ENCODE data around the gene REX1BD. TPM values are rescaled to one million over a fixed set of nuclear protein-coding genes. Genes with fewer than 3 reads are reported as not detected.
"Not testable (repeated sequence)": the region's sequence is repeated elsewhere in the genome, so short reads cannot be mapped to it uniquely, and the experiment has no call there.

REX1BD gene
- total and polyA plus RNA-seq, 4 donors, result 22.9 to 192 (median 50.2) TPM

GRCh38 chr19:18587962-18588610 is 512 bp upstream of the REX1BD start:
- intact Hi-C loops (cut with DNase I), result loop anchor here in 1 of 2 donors (5.0 kb wide), 1 partner anchor 131 kb away; no protein-coding TSS in a partner anchor
- Histone ChIP-seq H3K4me3 (ENCODE audit: low read length in 2 of 2) (peak overlapping the region; percentile 68 to 80), H3K27me3 (ENCODE audit: control insufficient read depth in 1 of 2, insufficient read depth in 2 of 2, low read length in 1 of 2) (no peaks in the 10 kb centered on the region), H3K4me1 (ENCODE audit: control insufficient read depth in 1 of 2, insufficient read depth in 2 of 2, low read length in 2 of 2) (no peaks in the 10 kb centered on the region), H3K27ac (ENCODE audit: low read depth in 1 of 2, low read length in 2 of 2) (peak overlapping the region in 1 of 2 donors; percentile 23), H3K9me3 (ENCODE audit: control insufficient read depth, low read length) (no peaks in the 10 kb centered on the region), H3K36me3 (ENCODE audit: control insufficient read depth in 1 of 2, insufficient read depth in 2 of 2, low read length in 1 of 2) (no peaks in the 10 kb centered on the region)
- ATAC-seq (ENCODE audit: low FRiP score) (peak; percentile 9), DNase-seq (no peak)
- WGBS, 2 donors, result 35 to 40% methylated on average over 16 of the region's 16 CpGs

GRCh38 chr19:18589380-18590272 is 1.0 kb downstream of the REX1BD start:
- intact Hi-C loops (cut with DNase I), result loop anchor here (5.0 to 10.0 kb wide), 3 partner anchors 93 to 255 kb away; partner anchors contain the start of gene CRTC1 (in 1 of the 2)
- Histone ChIP-seq H3K27ac (ENCODE audit: low read depth in 1 of 2, low read length in 2 of 2) (peak overlapping the region in 1 of 2 donors; percentile 79), H3K36me3 (ENCODE audit: control insufficient read depth in 1 of 2, insufficient read depth in 2 of 2, low read length in 1 of 2) (no peaks in the 10 kb centered on the region), H3K9me3 (ENCODE audit: control insufficient read depth, low read length) (no peaks in the 10 kb centered on the region), H3K4me1 (ENCODE audit: control insufficient read depth in 1 of 2, insufficient read depth in 2 of 2, low read length in 2 of 2) (no peaks in the 10 kb centered on the region), H3K27me3 (ENCODE audit: control insufficient read depth in 1 of 2, insufficient read depth in 2 of 2, low read length in 1 of 2) (no peaks in the 10 kb centered on the region), H3K4me3 (ENCODE audit: low read length in 2 of 2) (peak overlapping the region; percentile 68 to 80)
- peak; percentile 78 to 90 for DNase-seq
- WGBS, 2 donors, result 9 to 11% methylated on average over 41 to 52 of the region's 52 CpGs
- ATAC-seq (ENCODE audit: low FRiP score), result peak; percentile 77

GRCh38 chr19:18590273-18591272 is 2.0 kb downstream of the REX1BD start:
- 83 to 86% methylated on average over 39 to 40 of the region's 40 CpGs for WGBS, 2 donors
- intact Hi-C loops (cut with DNase I), result loop anchor here (5.0 to 10.0 kb wide), 2 partner anchors 92 to 254 kb away; partner anchors contain the start of gene CRTC1 (in 1 of the 2)
- H3K27ac ChIP-seq (ENCODE audit: low read depth in 1 of 2, low read length in 2 of 2), result no peak overlapping the region
- H3K4me1 ChIP-seq (ENCODE audit: control insufficient read depth in 1 of 2, insufficient read depth in 2 of 2, low read length in 2 of 2), result no peaks in the 10 kb centered on the region
- H3K9me3 ChIP-seq (ENCODE audit: control insufficient read depth, low read length), result no peaks in the 10 kb centered on the region
- ATAC-seq (ENCODE audit: low FRiP score) (no peak), DNase-seq (peak in 1 of 2 donors; percentile 67)
- H3K27me3 ChIP-seq (ENCODE audit: control insufficient read depth in 1 of 2, insufficient read depth in 2 of 2, low read length in 1 of 2), result no peaks in the 10 kb centered on the region
- no peaks in the 10 kb centered on the region for H3K36me3 ChIP-seq (ENCODE audit: control insufficient read depth in 1 of 2, insufficient read depth in 2 of 2, low read length in 1 of 2)
- H3K4me3 ChIP-seq (ENCODE audit: low read length in 2 of 2), result no peak overlapping the region

GRCh38 chr19:18591735-18592385 is 3.3 kb downstream of the REX1BD start:
- Histone ChIP-seq H3K36me3 (ENCODE audit: control insufficient read depth in 1 of 2, insufficient read depth in 2 of 2, low read length in 1 of 2) (no peaks in the 10 kb centered on the region), H3K27me3 (ENCODE audit: control insufficient read depth in 1 of 2, insufficient read depth in 2 of 2, low read length in 1 of 2) (no peaks in the 10 kb centered on the region), H3K9me3 (ENCODE audit: control insufficient read depth, low read length) (no peaks in the 10 kb centered on the region), H3K27ac (ENCODE audit: low read depth in 1 of 2, low read length in 2 of 2) (no peak overlapping the region), H3K4me3 (ENCODE audit: low read length in 2 of 2) (no peak overlapping the region), H3K4me1 (ENCODE audit: control insufficient read depth in 1 of 2, insufficient read depth in 2 of 2, low read length in 2 of 2) (no peaks in the 10 kb centered on the region)
- 93 to 96% methylated on average over 22 of the region's 22 CpGs for WGBS, 2 donors
- ATAC-seq (ENCODE audit: low FRiP score) (no peak), DNase-seq (no peak)
- intact Hi-C loops (cut with DNase I), result loop anchor here (5.0 to 10.0 kb wide), 2 partner anchors 90 to 253 kb away; partner anchors contain the start of gene CRTC1 (in 1 of the 2)

GRCh38 chr19:18592732-18593131 is 4.1 kb downstream of the REX1BD start:
- not testable (repeated sequence) for H3K27ac ChIP-seq (ENCODE audit: low read depth in 1 of 2, low read length in 2 of 2); H3K27me3 ChIP-seq (ENCODE audit: control insufficient read depth in 1 of 2, insufficient read depth in 2 of 2, low read length in 1 of 2)

GRCh38 chr19:18593367-18594095 is 4.9 kb downstream of the REX1BD start:
- Histone ChIP-seq H3K27me3 (ENCODE audit: control insufficient read depth in 1 of 2, insufficient read depth in 2 of 2, low read length in 1 of 2) (no peaks in the 10 kb centered on the region), H3K4me3 (ENCODE audit: low read length in 2 of 2) (no peak overlapping the region), H3K4me1 (ENCODE audit: control insufficient read depth in 1 of 2, insufficient read depth in 2 of 2, low read length in 2 of 2) (no peaks in the 10 kb centered on the region), H3K9me3 (ENCODE audit: control insufficient read depth, low read length) (no peaks in the 10 kb centered on the region), H3K36me3 (ENCODE audit: control insufficient read depth in 1 of 2, insufficient read depth in 2 of 2, low read length in 1 of 2) (no peaks in the 10 kb centered on the region), H3K27ac (ENCODE audit: low read depth in 1 of 2, low read length in 2 of 2) (no peak overlapping the region)
- intact Hi-C loops (cut with DNase I), result loop anchor here (2.0 to 10.0 kb wide), 3 partner anchors 89 to 253 kb away; partner anchors contain the start of gene CRTC1 (in 1 of the 2)
- DNase-seq (no peak), ATAC-seq (ENCODE audit: low FRiP score) (no peak)
- 31 to 32% methylated on average over 25 of the region's 25 CpGs for WGBS, 2 donors

More at GRCh38 chr19:18592732-18593131, 4.1 kb downstream of the REX1BD start:
- not testable (repeated sequence) for H3K36me3 ChIP-seq (ENCODE audit: control insufficient read depth in 1 of 2, insufficient read depth in 2 of 2, low read length in 1 of 2); DNase-seq; H3K4me3 ChIP-seq (ENCODE audit: low read length in 2 of 2); H3K4me1 ChIP-seq (ENCODE audit: control insufficient read depth in 1 of 2, insufficient read depth in 2 of 2, low read length in 2 of 2); ATAC-seq (ENCODE audit: low FRiP score); H3K9me3 ChIP-seq (ENCODE audit: control insufficient read depth, low read length)
- 78 to 85% methylated on average over 5 of the region's 5 CpGs for WGBS, 2 donors
- intact Hi-C loops (cut with DNase I), result loop anchor here (5.0 to 10.0 kb wide), 2 partner anchors 90 to 252 kb away; partner anchors contain the start of gene CRTC1 (in 1 of the 2)

- no peak overlapping the region for H3K27ac ChIP-seq (ENCODE audit: low read depth in 1 of 2, low read length in 2 of 2)
- H3K9me3 ChIP-seq (ENCODE audit: control insufficient read depth, low read length), result no peaks in the 10 kb centered on the region
- H3K36me3 ChIP-seq (ENCODE audit: control insufficient read depth in 1 of 2, insufficient read depth in 2 of 2, low read length in 1 of 2), result no peaks in the 10 kb centered on the region
- no peaks in the 10 kb centered on the region for H3K27me3 ChIP-seq (ENCODE audit: control insufficient read depth in 1 of 2, insufficient read depth in 2 of 2, low read length in 1 of 2)
- H3K4me1 ChIP-seq (ENCODE audit: control insufficient read depth in 1 of 2, insufficient read depth in 2 of 2, low read length in 2 of 2), result no peaks in the 10 kb centered on the region
- DNase-seq (peak; percentile 84 to 93), ATAC-seq (ENCODE audit: low FRiP score) (peak; percentile 88)
- intact Hi-C loops (cut with DNase I), result loop anchor here (2.0 to 10.0 kb wide), 3 partner anchors 88 to 253 kb away; partner anchors contain the start of gene CRTC1 (in 1 of the 2)
- WGBS, 2 donors, result 0 to 1% methylated on average over 50 to 54 of the region's 54 CpGs
- H3K4me3 ChIP-seq (ENCODE audit: low read length in 2 of 2), result no peak overlapping the region
These were observed 5.7 kb downstream of the REX1BD start for GRCh38 chr19:18594096-18594823.
